Osteoblast (primary cell): ENCODE measurements around the gene PDCD1LG2. TPM values are rescaled to one million over a fixed set of nuclear protein-coding genes. Genes with fewer than 3 reads are reported as not detected.
A peak's percentile ranks its signal among the peaks of the same experiment; 100 is the strongest.

Experiments used
- DNase-seq: peaks from one replicate; pipeline ENCODE4 v3.0.0; 2011; ENCODE audit warnings: low spot score, mixed read lengths; ENCODE audit not compliant: insufficient read length; ENCODE audit errors: missing footprints
- H2AFZ ChIP-seq: 2 replicates; pipeline ENCODE4 v1.6.0; 2011; ENCODE audit warnings: mild to moderate bottlenecking, low read length
- H3K27ac ChIP-seq: 2 replicates; pipeline ENCODE4 v1.5.1; 2011; ENCODE audit warnings: mild to moderate bottlenecking, low read depth, low read length, moderate library complexity
- H3K27me3 ChIP-seq: 2 replicates; pipeline ENCODE4 v1.6.0; 2012; ENCODE audit warnings: mild to moderate bottlenecking, control low read depth, inconsistent platforms, low read length, moderate library complexity; ENCODE audit not compliant: insufficient read depth
- H3K36me3 ChIP-seq: 2 replicates; pipeline ENCODE4 v1.5.1; 2011; ENCODE audit warnings: mild to moderate bottlenecking, low read length, control low read depth, moderate library complexity; ENCODE audit not compliant: insufficient read depth
- H3K4me1 ChIP-seq: 2 replicates; pipeline ENCODE4 v1.5.1; 2011; ENCODE audit warnings: mild to moderate bottlenecking, low read length, control low read depth, moderate library complexity; ENCODE audit not compliant: insufficient read depth
- H3K4me2 ChIP-seq: 2 replicates; pipeline ENCODE4 v1.6.0; 2011; ENCODE audit warnings: mild to moderate bottlenecking, low read length; ENCODE audit not compliant: insufficient read depth
- H3K4me3 ChIP-seq: fragments of 200-600 bp; sonication (generic); 3 replicates; pipeline ENCODE4 v1.5.1; 2012; ENCODE audit warnings: mild to moderate bottlenecking, low read length, inconsistent platforms; ENCODE audit not compliant: insufficient read depth
- H3K79me2 ChIP-seq: 2 replicates; pipeline ENCODE4 v1.6.0; 2012; ENCODE audit warnings: mild to moderate bottlenecking, low read length, control low read depth, inconsistent platforms; ENCODE audit not compliant: insufficient read depth
- H3K9me3 ChIP-seq: 2 replicates; pipeline ENCODE4 v1.5.1; 2011; ENCODE audit warnings: low read depth, low read length, control low read depth
- H4K20me1 ChIP-seq: 2 replicates; pipeline ENCODE4 v1.6.0; 2012; ENCODE audit warnings: mild to moderate bottlenecking, low read length, control low read depth; ENCODE audit not compliant: insufficient read depth
- CTCF ChIP-seq: IDR thresholded peaks from 2 replicates; pipeline ENCODE4 v1.5.1; 2011; ENCODE audit warnings: mild to moderate bottlenecking, low read depth, low read length, moderate library complexity; ENCODE audit errors: extremely low read depth
- total RNA-seq: library from RNA; depleted of rRNA; stranded (reverse); fragments of >200 nt; gene quantifications from 2 replicates; pipeline ENCODE4 v1.2.3, GENCODE V29; 2012

Gene PDCD1LG2
- total RNA-seq, 1 donor: 4.7 TPM

DNA sequence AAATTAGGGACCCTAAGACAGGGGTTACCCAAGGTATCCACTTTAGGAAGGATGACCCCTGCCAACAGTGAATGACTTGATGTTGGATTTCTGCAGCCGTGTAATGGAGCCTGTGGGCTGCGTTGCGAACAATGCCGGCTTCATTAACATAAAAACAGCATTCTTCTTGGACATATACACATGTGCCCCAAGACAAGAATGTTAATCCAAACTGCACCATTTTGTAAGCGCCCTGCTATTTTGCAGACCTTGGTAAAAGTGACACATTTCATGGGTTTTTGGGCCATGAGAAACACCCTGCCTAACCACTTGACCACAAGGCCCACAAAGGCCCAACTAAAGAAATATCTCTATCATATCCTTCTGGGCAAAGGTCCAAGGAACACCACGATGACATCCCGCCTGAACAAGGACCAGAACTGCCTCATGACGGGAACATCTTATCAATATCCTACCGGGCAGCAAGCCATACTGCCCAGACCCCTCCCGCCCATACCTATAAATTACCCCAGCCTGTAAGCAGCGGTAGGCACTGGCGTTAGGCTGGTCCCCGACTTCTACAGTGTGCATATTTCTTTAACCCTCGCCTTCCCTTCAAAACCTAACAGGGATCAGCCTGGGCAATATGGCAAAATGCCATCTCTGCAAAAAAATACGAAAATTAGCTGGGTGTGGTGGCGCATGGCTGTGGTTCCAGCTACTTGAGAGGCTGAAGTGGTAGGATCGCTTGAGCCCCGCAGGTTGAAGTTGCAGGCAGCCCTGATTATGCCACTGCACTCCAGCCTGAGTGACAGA, 9.7 kb upstream of the PDCD1LG2 start:
- Histone ChIP-seq H2AFZ (peak overlapping the region; percentile 69), H3K9me3 (no peaks in the 10 kb centered on the region), H4K20me1 (no peaks in the 10 kb centered on the region), H3K4me3 (no peak overlapping the region), H3K27me3 (no peaks in the 10 kb centered on the region), H3K27ac (peak overlapping the region; percentile 31), H3K4me1 (peaks cover 15% of the 10 kb centered on the region), H3K36me3 (no peaks in the 10 kb centered on the region), H3K79me2 (no peaks in the 10 kb centered on the region), H3K4me2 (peak overlapping the region; percentile 21)
- DNase-seq: peak; percentile 49
- TF ChIP-seq CTCF: no peak

DNA sequence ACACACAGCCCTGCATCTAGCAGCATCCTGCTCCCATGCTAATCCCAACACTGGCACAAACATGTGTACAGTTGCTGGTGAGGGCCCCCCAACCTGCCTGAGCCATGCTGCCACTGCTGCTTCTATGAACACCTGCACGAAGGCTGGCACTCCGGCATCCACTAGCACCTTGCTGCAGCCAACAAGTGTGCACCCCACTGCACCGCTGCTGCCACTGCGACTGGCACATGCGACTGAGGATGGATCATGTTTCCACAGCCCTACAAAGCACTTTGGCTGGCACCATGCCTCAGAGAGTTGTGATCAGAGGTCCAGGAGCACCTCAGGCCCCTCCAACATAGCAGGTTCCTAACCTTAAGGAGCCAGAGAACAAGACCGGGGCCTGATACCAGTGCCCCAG, 7.8 kb upstream of the PDCD1LG2 start:
- no peak for TF ChIP-seq CTCF

DNA sequence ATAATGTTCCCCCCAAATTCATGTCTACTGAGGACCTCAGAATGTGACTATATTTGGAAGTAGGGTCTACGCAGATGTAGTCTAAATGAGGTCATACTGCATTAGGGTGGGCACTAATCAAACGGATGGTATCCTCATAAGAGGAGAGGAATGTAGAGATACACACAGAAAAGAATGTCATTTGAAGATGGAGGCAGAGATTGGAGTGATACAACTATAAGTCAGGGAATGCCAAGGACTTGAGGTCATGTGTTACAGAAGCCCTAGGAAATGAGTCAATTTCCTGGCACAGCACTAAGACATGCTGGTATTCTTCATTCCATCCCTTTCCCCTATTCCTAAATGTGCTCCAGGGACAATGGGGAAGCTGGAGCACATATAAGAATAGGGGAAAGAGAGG, 758 bp upstream of the PDCD1LG2 start:
- Histone ChIP-seq H4K20me1 (no peaks in the 10 kb centered on the region), H3K27me3 (no peaks in the 10 kb centered on the region), H3K27ac (peak overlapping the region; percentile 96), H3K4me3 (peak overlapping the region; percentile 75), H3K79me2 (peaks cover 34% of the 10 kb centered on the region), H3K4me2 (peak overlapping the region; percentile 97), H3K4me1 (peaks cover 53% of the 10 kb centered on the region), H3K36me3 (no peaks in the 10 kb centered on the region), H3K9me3 (no peaks in the 10 kb centered on the region), H2AFZ (no peak overlapping the region)
- peak; percentile 51 for DNase-seq
- no peak for TF ChIP-seq CTCF

More for the DNA sequence above, 7.8 kb upstream of the PDCD1LG2 start:
- Histone ChIP-seq H2AFZ (no peak overlapping the region), H3K36me3 (no peaks in the 10 kb centered on the region), H3K27me3 (no peaks in the 10 kb centered on the region), H3K4me3 (no peak overlapping the region), H3K4me2 (no peak overlapping the region), H4K20me1 (no peaks in the 10 kb centered on the region), H3K4me1 (peaks cover 15% of the 10 kb centered on the region), H3K27ac (no peak overlapping the region), H3K79me2 (no peaks in the 10 kb centered on the region), H3K9me3 (no peaks in the 10 kb centered on the region)
- DNase-seq: no peak

DNA sequence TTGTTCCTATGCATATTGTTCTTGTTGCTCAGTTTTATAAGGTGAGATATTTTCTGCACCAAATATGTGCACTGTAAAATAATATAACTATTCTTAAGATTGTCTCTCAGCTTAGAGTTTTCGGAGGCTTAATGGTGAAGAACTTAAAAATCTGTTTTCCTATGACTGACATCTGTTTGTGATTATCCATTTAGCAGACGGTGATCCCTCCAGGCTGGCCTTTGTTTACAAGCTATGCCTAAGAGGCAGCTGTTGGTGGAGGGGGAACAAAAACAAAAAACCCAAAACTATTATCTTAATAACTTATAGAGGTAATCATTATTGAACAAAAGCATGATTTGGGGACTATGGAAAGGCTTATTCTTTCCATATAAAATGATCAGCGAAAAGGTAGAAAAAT, 658 bp downstream of the PDCD1LG2 start:
- Histone ChIP-seq H3K79me2 (peaks cover 43% of the 10 kb centered on the region), H4K20me1 (no peaks in the 10 kb centered on the region), H3K27ac (peak overlapping the region; percentile 96), H3K4me1 (peaks cover 53% of the 10 kb centered on the region), H3K4me3 (peak overlapping the region; percentile 75), H3K27me3 (no peaks in the 10 kb centered on the region), H3K4me2 (peak overlapping the region; percentile 97), H3K36me3 (no peaks in the 10 kb centered on the region), H3K9me3 (no peaks in the 10 kb centered on the region), H2AFZ (peak overlapping the region; percentile 81)
- peak; percentile 46 for DNase-seq
- no peak for TF ChIP-seq CTCF
